Activated CD4-positive, alpha-beta memory T cell treated with anti-CD3 and anti-CD28 coated beads for 36 hours (primary cell): ENCODE results near the gene TBC1D5. TPM values are rescaled to one million over a fixed set of nuclear protein-coding genes. Genes with fewer than 3 reads are reported as not detected.
"Not testable (repeated sequence)": the region's sequence is repeated elsewhere in the genome, so short reads cannot be mapped to it uniquely, and the experiment has no call there.

Experiments
- CTCF ChIA-PET: fragments of 350-600 bp; sonication (Branson Sonifier 250); formaldehyde crosslinking; loops from one replicate; lab custom pipeline; 2021; ENCODE audit warnings: antibody characterized with exemption, inconsistent platforms; lab: Charles Lee
- POLR2A ChIA-PET: fragments of 350-600 bp; sonication (Branson Sonifier 250); formaldehyde crosslinking; loops from one replicate; lab custom pipeline; 2021; ENCODE audit warnings: antibody characterized with exemption; lab: Charles Lee
- DNase-seq: peaks from one replicate; pipeline ENCODE4 v3.0.0-alpha.2; 2020
- H3K27ac Mint-ChIP-seq: one replicate; pipeline ENCODE4 v1.8.0; 2021; ENCODE audit warnings: mixed read lengths
- H3K27me3 Mint-ChIP-seq: one replicate; pipeline ENCODE4 v1.8.0; 2021; ENCODE audit warnings: mixed read lengths
- H3K36me3 Mint-ChIP-seq: one replicate; pipeline ENCODE4 v1.8.0; 2021; ENCODE audit warnings: mixed read lengths
- H3K4me1 Mint-ChIP-seq: one replicate; pipeline ENCODE4 v1.8.0; 2021; ENCODE audit warnings: low read depth, mixed read lengths
- H3K4me3 Mint-ChIP-seq: one replicate; pipeline ENCODE4 v1.8.0; 2021; ENCODE audit warnings: mild to moderate bottlenecking, mixed read lengths
- H3K9me3 Mint-ChIP-seq: one replicate; pipeline ENCODE4 v1.8.0; 2021; ENCODE audit warnings: mixed read lengths
- intact Hi-C: fragments of 100-400 bp; cut with micrococcal nuclease; formaldehyde crosslinking; loops from one replicate; pipeline ENCODE4 v1.15.1; 2023
- total RNA-seq, 2 experiments: library from RNA; stranded (reverse); gene quantifications; one replicate each; pipeline ENCODE4 v1.2.3, GENCODE V29; 2021

The TBC1D5 gene
- total RNA-seq, 2 experiments from 2014 or later = 49.2 to 53.7 TPM

- intact Hi-C loops = no loop called here
- POLR2A ChIA-PET = no interaction called here
- CTCF ChIA-PET = interaction anchor here (2.0 kb wide), 1 partner anchor 290 kb away, joined by 5 read pairs; no protein-coding TSS in a partner anchor
These were observed 191.1 kb downstream of the TBC1D5 start for GRCh38 chr3:17551333-17551732.

GRCh38 chr3:17550624-17551023 lies 191.8 kb downstream of the TBC1D5 start:
- Mint-ChIP-seq H3K36me3 (peaks cover 10% of the 10 kb centered on the region), H3K27me3 (no peaks in the 10 kb centered on the region), H3K27ac (no peak overlapping the region), H3K4me1 (peaks cover 4% of the 10 kb centered on the region), H3K9me3 (no peaks in the 10 kb centered on the region), H3K4me3 (no peak overlapping the region)
- intact Hi-C loops = no loop called here
- no peak for DNase-seq
- CTCF ChIA-PET = interaction anchor here (2.0 kb wide), 1 partner anchor 291 kb away, joined by 5 read pairs; no protein-coding TSS in a partner anchor
- POLR2A ChIA-PET = no interaction called here

More at GRCh38 chr3:17551333-17551732, 191.1 kb downstream of the TBC1D5 start:
- Mint-ChIP-seq H3K9me3 (no peaks in the 10 kb centered on the region), H3K27ac (no peak overlapping the region), H3K4me3 (no peak overlapping the region), H3K36me3 (peaks cover 12% of the 10 kb centered on the region), H3K4me1 (peaks cover 4% of the 10 kb centered on the region), H3K27me3 (no peaks in the 10 kb centered on the region)
- DNase-seq = no peak

- H3K36me3 Mint-ChIP-seq = peaks cover 14% of the 10 kb centered on the region
- DNase-seq = no peak
- ChIA-PET CTCF (no interaction called here), POLR2A (no interaction called here)
- H3K4me3 Mint-ChIP-seq = no peak overlapping the region
- intact Hi-C loops = no loop called here
- no peak overlapping the region for H3K27ac Mint-ChIP-seq
- H3K4me1 Mint-ChIP-seq = no peaks in the 10 kb centered on the region
- H3K9me3 Mint-ChIP-seq = no peaks in the 10 kb centered on the region
- no peaks in the 10 kb centered on the region for H3K27me3 Mint-ChIP-seq
These were observed 195.8 kb downstream of the TBC1D5 start for GRCh38 chr3:17546500-17547255.

DNA sequence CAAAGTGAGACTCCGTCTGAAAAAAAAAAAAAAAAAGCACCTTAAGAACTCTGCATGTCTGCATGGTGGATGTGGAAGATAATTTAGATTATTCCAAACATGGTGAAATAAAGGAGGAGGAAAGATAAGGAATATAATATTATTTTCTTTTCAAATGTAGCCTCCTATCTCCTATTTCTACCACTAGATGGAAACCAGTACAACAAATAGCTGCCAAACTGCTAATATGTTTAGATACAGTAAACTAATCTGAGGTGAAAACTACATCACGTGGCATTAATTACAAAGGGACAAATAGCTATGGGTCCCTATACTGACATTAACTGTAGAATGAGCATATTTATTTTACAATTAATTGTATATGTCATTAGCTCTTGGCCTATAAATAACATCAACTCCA lies 197.8 kb downstream of the TBC1D5 start:
- H3K36me3 Mint-ChIP-seq = peaks cover 12% of the 10 kb centered on the region
- ChIA-PET POLR2A (no interaction called here), CTCF (interaction anchor here (0.7 to 1.1 kb wide), 4 partner anchors 33 to 762 kb away, joined by 3 to 8 read pairs (median 4); no protein-coding TSS in a partner anchor)

GRCh38 chr3:17542591-17542990 lies 199.8 kb downstream of the TBC1D5 start:
- no peak overlapping the region for H3K27ac Mint-ChIP-seq
- POLR2A ChIA-PET = no interaction called here
- H3K4me3 Mint-ChIP-seq = no peak overlapping the region
- CTCF ChIA-PET = no interaction called here
- intact Hi-C loops = no loop called here
- peaks cover 2% of the 10 kb centered on the region for H3K9me3 Mint-ChIP-seq
- no peak for DNase-seq
- peaks cover 9% of the 10 kb centered on the region for H3K36me3 Mint-ChIP-seq
- H3K4me1 Mint-ChIP-seq = no peaks in the 10 kb centered on the region
- no peaks in the 10 kb centered on the region for H3K27me3 Mint-ChIP-seq

More for the DNA sequence above, 197.8 kb downstream of the TBC1D5 start:
- no peak overlapping the region for H3K27ac Mint-ChIP-seq
- no peaks in the 10 kb centered on the region for H3K27me3 Mint-ChIP-seq
- H3K4me3 Mint-ChIP-seq = no peak overlapping the region
- DNase-seq = no peak
- no peaks in the 10 kb centered on the region for H3K4me1 Mint-ChIP-seq
- H3K9me3 Mint-ChIP-seq = peaks cover 2% of the 10 kb centered on the region
- intact Hi-C loops = no loop called here

DNA sequence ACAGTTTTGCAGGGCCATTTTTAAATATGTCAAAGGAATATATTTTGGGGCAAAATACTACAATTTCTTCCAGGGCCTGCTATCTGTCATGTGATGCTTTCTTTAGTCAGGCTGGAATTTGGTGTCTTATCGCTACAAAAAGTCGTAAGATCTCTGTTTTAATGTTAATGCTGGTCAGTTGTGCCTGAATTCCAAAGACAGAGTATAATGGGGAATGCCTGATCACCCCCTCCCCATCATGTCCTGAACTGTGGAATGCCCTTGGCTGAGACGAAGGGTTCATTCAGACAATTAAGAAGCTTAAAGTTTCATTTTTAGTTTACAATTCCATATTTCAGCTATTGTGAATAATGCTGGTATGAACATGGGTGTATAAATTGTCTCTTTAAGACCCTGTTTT lies 203.0 kb downstream of the TBC1D5 start:
- intact Hi-C loops = no loop called here
- peaks cover 2% of the 10 kb centered on the region for H3K9me3 Mint-ChIP-seq
- no peak for DNase-seq
- no peaks in the 10 kb centered on the region for H3K4me1 Mint-ChIP-seq
- ChIA-PET CTCF (no interaction called here), POLR2A (no interaction called here)
- H3K27me3 Mint-ChIP-seq = no peaks in the 10 kb centered on the region
- H3K27ac Mint-ChIP-seq = no peak overlapping the region
- H3K36me3 Mint-ChIP-seq = peaks cover 9% of the 10 kb centered on the region
- no peak overlapping the region for H3K4me3 Mint-ChIP-seq

GRCh38 chr3:17535274-17535673 lies 207.2 kb downstream of the TBC1D5 start:
- intact Hi-C loops = no loop called here
- Mint-ChIP-seq H3K4me3 (no peak overlapping the region), H3K9me3 (peaks cover 4% of the 10 kb centered on the region), H3K4me1 (no peaks in the 10 kb centered on the region), H3K27ac (no peak overlapping the region), H3K36me3 (peaks cover 5% of the 10 kb centered on the region), H3K27me3 (no peaks in the 10 kb centered on the region)
- ChIA-PET CTCF (no interaction called here), POLR2A (no interaction called here)
- DNase-seq = no peak

GRCh38 chr3:17532446-17532845 lies 210.0 kb downstream of the TBC1D5 start:
- POLR2A ChIA-PET, intact Hi-C loops, CTCF ChIA-PET: not testable (repeated sequence)

GRCh38 chr3:17529677-17530076 lies 212.8 kb downstream of the TBC1D5 start:
- intact Hi-C loops = no loop called here
- ChIA-PET CTCF (no interaction called here), POLR2A (no interaction called here)
- H3K4me1 Mint-ChIP-seq = no peaks in the 10 kb centered on the region
- no peak for DNase-seq
- peaks cover 8% of the 10 kb centered on the region for H3K36me3 Mint-ChIP-seq
- no peaks in the 10 kb centered on the region for H3K27me3 Mint-ChIP-seq
- H3K27ac Mint-ChIP-seq = no peak overlapping the region
- H3K4me3 Mint-ChIP-seq = no peak overlapping the region
- peaks cover 4% of the 10 kb centered on the region for H3K9me3 Mint-ChIP-seq

More at GRCh38 chr3:17532446-17532845, 210.0 kb downstream of the TBC1D5 start:
- H3K4me1 Mint-ChIP-seq, H3K27me3 Mint-ChIP-seq, H3K9me3 Mint-ChIP-seq, H3K4me3 Mint-ChIP-seq, H3K36me3 Mint-ChIP-seq, H3K27ac Mint-ChIP-seq, DNase-seq: not testable (repeated sequence)

- no peak overlapping the region for H3K27ac Mint-ChIP-seq
- CTCF ChIA-PET = no interaction called here
- POLR2A ChIA-PET = no interaction called here
- no peaks in the 10 kb centered on the region for H3K4me1 Mint-ChIP-seq
- H3K4me3 Mint-ChIP-seq = no peak overlapping the region
- no peak for DNase-seq
- intact Hi-C loops = no loop called here
- H3K36me3 Mint-ChIP-seq = no peaks in the 10 kb centered on the region
- no peaks in the 10 kb centered on the region for H3K27me3 Mint-ChIP-seq
- no peaks in the 10 kb centered on the region for H3K9me3 Mint-ChIP-seq
These were observed 224.0 kb downstream of the TBC1D5 start for GRCh38 chr3:17518189-17519059.

- CTCF ChIA-PET = no interaction called here
- H3K27ac Mint-ChIP-seq = no peak overlapping the region
- no peaks in the 10 kb centered on the region for H3K27me3 Mint-ChIP-seq
- no peak overlapping the region for H3K4me3 Mint-ChIP-seq
- H3K9me3 Mint-ChIP-seq = no peaks in the 10 kb centered on the region
- intact Hi-C loops = no loop called here
- H3K4me1 Mint-ChIP-seq = no peaks in the 10 kb centered on the region
- no peaks in the 10 kb centered on the region for H3K36me3 Mint-ChIP-seq
- POLR2A ChIA-PET = no interaction called here
- DNase-seq = no peak
These were observed 226.8 kb downstream of the TBC1D5 start for GRCh38 chr3:17515445-17516234.

GRCh38 chr3:17514597-17514996 lies 227.8 kb downstream of the TBC1D5 start:
- CTCF ChIA-PET = no interaction called here
- no peak overlapping the region for H3K27ac Mint-ChIP-seq

More at GRCh38 chr3:17514597-17514996, 227.8 kb downstream of the TBC1D5 start:
- no peaks in the 10 kb centered on the region for H3K27me3 Mint-ChIP-seq
- POLR2A ChIA-PET = no interaction called here
- no peaks in the 10 kb centered on the region for H3K4me1 Mint-ChIP-seq
- H3K4me3 Mint-ChIP-seq = no peak overlapping the region
- no peak for DNase-seq
- intact Hi-C loops = no loop called here
- no peaks in the 10 kb centered on the region for H3K36me3 Mint-ChIP-seq
- H3K9me3 Mint-ChIP-seq = no peaks in the 10 kb centered on the region
